HG03159 (cell line): ENCODE measurements around the gene CRYGA.
"Not testable (repeated sequence)": the region's sequence is repeated elsewhere in the genome, so short reads cannot be mapped to it uniquely, and the experiment has no call there.

Experiments used
- ATAC-seq: cut with Tn5 transposase; IDR thresholded peaks from one replicate; pipeline ENCODE4 v1.9.1; 2021; ENCODE audit warnings: mild to moderate bottlenecking, moderate library complexity; ENCODE audit not compliant: unreplicated experiment

CRYGA gene

GRCh38 chr2:208128136-208128535 is 35.3 kb downstream of the CRYGA start:
- ATAC-seq = no peak

- ATAC-seq = no peak
Measured at GRCh38 chr2:208127090-208127489, 36.3 kb downstream of the CRYGA start.

- no peak for ATAC-seq
Measured at GRCh38 chr2:208125251-208125650, 38.1 kb downstream of the CRYGA start.

GRCh38 chr2:208124013-208124715 is 39.2 kb downstream of the CRYGA start, which contains the start of gene CRYGD:
Gene CRYGD (minus strand): TSS chr2:208124524. CDS start chr2:208124473, 51 bp downstream.
- not testable (repeated sequence) for ATAC-seq

- ATAC-seq = no peak
Measured at GRCh38 chr2:208122248-208122647, 41.1 kb downstream of the CRYGA start.

- ATAC-seq = no peak
Measured at GRCh38 chr2:208118918-208119317, 44.5 kb downstream of the CRYGA start.

- ATAC-seq = not testable (repeated sequence)
Measured at GRCh38 chr2:208117390-208117789, 46.0 kb downstream of the CRYGA start.

GRCh38 chr2:208112969-208113368 is 50.4 kb downstream of the CRYGA start:
- ATAC-seq = no peak

GRCh38 chr2:208112273-208112745 is 51.1 kb downstream of the CRYGA start:
- not testable (repeated sequence) for ATAC-seq
